Measurements from ENCODE around the gene CFAP69.

The CFAP69 gene

GRCh38 chr7:90216080-90216674 lies 28.8 kb upstream of the CFAP69 start:
- TF ChIP-seq TCF12 (IDR thresholded peaks at IDR 0.05; ENCODE audit: low read depth) (no peak), MAX (IDR thresholded peaks at IDR 0.05) (no peak), YY1 (IDR thresholded peaks at IDR 0.05; ENCODE audit: low read depth) (no peak), ZBTB7A (IDR thresholded peaks at IDR 0.05; ENCODE audit: low read depth) (no peak), TEAD4 (IDR thresholded peaks at IDR 0.05) (no peak)

- TF ChIP-seq MAX (IDR thresholded peaks at IDR 0.05) (no peak), CREB1 (IDR thresholded peaks at IDR 0.05; ENCODE audit: low read depth) (no peak), EGR1 (IDR thresholded peaks at IDR 0.05) (no peak), NFIC (IDR thresholded peaks at IDR 0.05) (no peak), YY1 (IDR thresholded peaks at IDR 0.05; ENCODE audit: low read depth) (no peak), TCF12 (IDR thresholded peaks at IDR 0.05; ENCODE audit: low read depth) (no peak), FOXM1 (IDR thresholded peaks at IDR 0.05; ENCODE audit: borderline replicate concordance, low read depth) (no peak)
These were observed 28.2 kb upstream of the CFAP69 start for GRCh38 chr7:90216771-90217170.

- TF ChIP-seq RAD21 (IDR thresholded peaks at IDR 0.05; ENCODE audit: low read depth), result no peak
- TF ChIP-seq CEBPB (IDR thresholded peaks at IDR 0.05), result no peak
- TF ChIP-seq TAF1 (IDR thresholded peaks at IDR 0.05; ENCODE audit: low read depth), result no peak
- TF ChIP-seq EP300 (IDR thresholded peaks at IDR 0.05; ENCODE audit: borderline replicate concordance), result no peak
- TF ChIP-seq FOXM1 (IDR thresholded peaks at IDR 0.05; ENCODE audit: borderline replicate concordance, low read depth), result no peak
- no peak for TF ChIP-seq USF1 (IDR thresholded peaks at IDR 0.05)
- no peak for TF ChIP-seq TEAD4 (IDR thresholded peaks at IDR 0.05)
- no peak for TF ChIP-seq NFIC (IDR thresholded peaks at IDR 0.05)
- TF ChIP-seq TCF12 (IDR thresholded peaks at IDR 0.05; ENCODE audit: low read depth), result no peak
- TF ChIP-seq ZBTB7A (IDR thresholded peaks at IDR 0.05; ENCODE audit: low read depth), result no peak
- TF ChIP-seq MAX (IDR thresholded peaks at IDR 0.05), result no peak
- no peak for TF ChIP-seq CREB1 (IDR thresholded peaks at IDR 0.05; ENCODE audit: low read depth)
- no peak for TF ChIP-seq EGR1 (IDR thresholded peaks at IDR 0.05)
- no peak for TF ChIP-seq YY1 (IDR thresholded peaks at IDR 0.05; ENCODE audit: low read depth)
- TF ChIP-seq REST (IDR thresholded peaks at IDR 0.05; ENCODE audit: low read depth), result no peak
These were observed 22.6 kb upstream of the CFAP69 start for GRCh38 chr7:90222390-90222789.

GRCh38 chr7:90222811-90223725 lies 21.9 kb upstream of the CFAP69 start:
- TF ChIP-seq TCF12 (IDR thresholded peaks at IDR 0.05; ENCODE audit: low read depth) (no peak), REST (IDR thresholded peaks at IDR 0.05; ENCODE audit: low read depth) (no peak), TEAD4 (IDR thresholded peaks at IDR 0.05) (no peak), NFIC (IDR thresholded peaks at IDR 0.05) (no peak), EGR1 (IDR thresholded peaks at IDR 0.05) (peak; percentile 88), MAX (IDR thresholded peaks at IDR 0.05) (no peak), CEBPB (IDR thresholded peaks at IDR 0.05) (peak; percentile 37; the same call in 1 of the 2 replicates), RAD21 (IDR thresholded peaks at IDR 0.05; ENCODE audit: low read depth) (no peak)

GRCh38 chr7:90224195-90224594 lies 20.8 kb upstream of the CFAP69 start:
- no peak for TF ChIP-seq TCF12 (IDR thresholded peaks at IDR 0.05; ENCODE audit: low read depth)
- no peak for TF ChIP-seq TAF1 (IDR thresholded peaks at IDR 0.05; ENCODE audit: low read depth)

- no peak for TF ChIP-seq TEAD4 (IDR thresholded peaks at IDR 0.05)
- no peak for TF ChIP-seq RAD21 (IDR thresholded peaks at IDR 0.05; ENCODE audit: low read depth)
- TF ChIP-seq REST (IDR thresholded peaks at IDR 0.05; ENCODE audit: low read depth), result no peak
- TF ChIP-seq NFIC (IDR thresholded peaks at IDR 0.05), result no peak
- no peak for TF ChIP-seq USF1 (IDR thresholded peaks at IDR 0.05)
- TF ChIP-seq MAX (IDR thresholded peaks at IDR 0.05), result no peak
- no peak for TF ChIP-seq YY1 (IDR thresholded peaks at IDR 0.05; ENCODE audit: low read depth)
- TF ChIP-seq TAF1 (IDR thresholded peaks at IDR 0.05; ENCODE audit: low read depth), result no peak
- TF ChIP-seq FOXM1 (IDR thresholded peaks at IDR 0.05; ENCODE audit: borderline replicate concordance, low read depth), result no peak
- TF ChIP-seq ZBTB7A (IDR thresholded peaks at IDR 0.05; ENCODE audit: low read depth), result no peak
- no peak for TF ChIP-seq EP300 (IDR thresholded peaks at IDR 0.05; ENCODE audit: borderline replicate concordance)
- TF ChIP-seq EGR1 (IDR thresholded peaks at IDR 0.05), result no peak
- TF ChIP-seq TCF12 (IDR thresholded peaks at IDR 0.05; ENCODE audit: low read depth), result no peak
- no peak for TF ChIP-seq CREB1 (IDR thresholded peaks at IDR 0.05; ENCODE audit: low read depth)
- no peak for TF ChIP-seq CEBPB (IDR thresholded peaks at IDR 0.05)
These were observed 19.8 kb upstream of the CFAP69 start for GRCh38 chr7:90225181-90225580.

All from Ishikawa (cell line).